K562 (cell line): ENCODE results near the gene SPATS2L. TPM values are rescaled to one million over a fixed set of nuclear protein-coding genes. Genes with fewer than 3 reads are reported as not detected.

Experiments
- CEBPG ChIP-seq, 3 experiments: fragments of 200-800 bp in 1 of 3; sonication (Bioruptor generic) in 1 of 3; sonication (generic) in 1 of 3; formaldehyde crosslinking in 1 of 3; IDR thresholded peaks in 2 of 3; conservative IDR thresholded peaks in 1 of 3; 2 replicates each; pipeline versions ENCODE4 v1.6.1 to v1.8.0; 2016 to 2022; ENCODE audit warnings: missing compliant biosample characterization in 2 of 3, missing genetic modification characterization in 2 of 3, mild to moderate bottlenecking in 1 of 3, missing genetic modification reagents in 1 of 3
- FOSL1 ChIP-seq: fragments of 200-800 bp; sonication (Bioruptor generic); conservative IDR thresholded peaks from 2 replicates; pipeline ENCODE4 v1.6.1; 2016; ENCODE audit warnings: missing genetic modification characterization, missing compliant biosample characterization
- FOXP1 ChIP-seq: sonication (generic); formaldehyde crosslinking; IDR thresholded peaks from 2 replicates; pipeline ENCODE4 v1.8.0; 2022; ENCODE audit warnings: mild to moderate bottlenecking, missing genetic modification reagents
- MLLT1 ChIP-seq, 2 experiments: fragments of 450-650 bp; IDR thresholded peaks; 2 replicates each; pipeline ENCODE4 v1.6.1; 2016
- NKRF ChIP-seq: fragments of 450-650 bp; IDR thresholded peaks from 2 replicates; pipeline ENCODE4 v1.6.1; 2016; ENCODE audit warnings: borderline replicate concordance
- RAD21 ChIP-seq, 2 experiments: fragments of 250-450 bp in 1 of 2; fragments of 450-650 bp in 1 of 2; sonication (Bioruptor Pico) in 1 of 2; formaldehyde crosslinking in 1 of 2; IDR thresholded peaks in 1 of 2; conservative IDR thresholded peaks in 1 of 2; 2 replicates each; pipeline versions ENCODE4 v1.4.0 to v1.8.0; 2020 to 2022; ENCODE audit warnings: mild to moderate bottlenecking in 2 of 2, moderate library complexity in 1 of 2
- RUNX1 ChIP-seq: sonication (generic); IDR thresholded peaks from 2 replicates; pipeline ENCODE4 v1.6.1; 2016; ENCODE audit warnings: antibody characterized with exemption, low read depth
- USF1 ChIP-seq: sonication (generic); formaldehyde crosslinking; IDR thresholded peaks from 2 replicates; pipeline ENCODE4 v1.9.0; 2022; ENCODE audit warnings: mild to moderate bottlenecking, missing genetic modification reagents
- ZNF280B ChIP-seq: fragments of 250-450 bp; sonication (Bioruptor Pico); IDR thresholded peaks from 2 replicates; pipeline ENCODE4 v1.5.1; 2021; ENCODE audit warnings: mild to moderate bottlenecking
- ZNF644 ChIP-seq: fragments of 200-800 bp; sonication (Bioruptor generic); IDR thresholded peaks from 2 replicates; pipeline ENCODE4 v1.6.1; 2016; ENCODE audit warnings: low read depth, missing genetic modification characterization, missing compliant biosample characterization
- ZNF830 ChIP-seq: fragments of 250-450 bp; sonication (Bioruptor Pico); IDR thresholded peaks from 2 replicates; pipeline ENCODE4 v1.5.0; 2021; ENCODE audit warnings: mild to moderate bottlenecking
- polyA plus RNA-seq, 8 experiments: library from polyadenylated mRNA; depleted of rRNA in 4 of 8; stranded (reverse) in 5 of 8; unstranded in 3 of 8; fragments of >200 nt; fragmentation: Nextera tagmentation in 2 of 8; fragmentation: Illumina TruSeq in 1 of 8; extraction: Ambion mirVana in 2 of 8; extraction: Trizol in 1 of 8; gene quantifications; 2 replicates each; pipeline versions ENCODE4 v1.2.1 to v1.2.3, GENCODE V29; 2011 to 2014; ENCODE audit warnings: inconsistent platforms in 1 of 8, missing spikeins in 1 of 8
- total RNA-seq, 7 experiments: library from RNA; depleted of rRNA in 6 of 7; stranded (reverse); fragments of >200 nt in 6 of 7; fragmentation: Illumina TruSeq in 2 of 7; extraction: Trizol in 2 of 7; gene quantifications; 2 replicates each; pipeline versions ENCODE4 v1.2.1 to v1.2.3, GENCODE V29; 2011 to 2021; ENCODE audit warnings: low replicate concordance in 1 of 7

The SPATS2L gene
- total and polyA plus RNA-seq, 9 of the 15 experiments (the other 6 are each of a cell fraction or from before 2014, with no cell fraction given) = 11.3 to 41.5 (median 24.9) TPM

GRCh38 chr2:200379481-200380090 lies 73.1 kb downstream of the SPATS2L start (continued):
- no peak for TF ChIP-seq NKRF
- no peak for TF ChIP-seq FOSL1 (tag)
- TF ChIP-seq RAD21 (CRISPR knock-in tag; conservative IDR thresholded peaks at IDR 0.05 in 1 of 2, IDR thresholded peaks at IDR 0.05 in 1 of 2) = no peak
- no peak for TF ChIP-seq USF1 (CRISPR knock-in tag)
- no peak for TF ChIP-seq MLLT1 (IDR thresholded peaks at IDR 0.05)
- no peak for TF ChIP-seq CEBPG (CRISPR knock-in tag; IDR thresholded peaks at IDR 0.05)
- no peak for TF ChIP-seq CEBPG (tag; conservative IDR thresholded peaks at IDR 0.05 in 1 of 2, IDR thresholded peaks at IDR 0.05 in 1 of 2)
- no peak for TF ChIP-seq RUNX1
- TF ChIP-seq ZNF280B = no peak
- TF ChIP-seq FOXP1 (CRISPR knock-in tag) = no peak
- no peak for TF ChIP-seq ZNF644 (tag)
- no peak for TF ChIP-seq ZNF830 (CRISPR knock-in tag)
